Upper lobe of right lung (tissue), 1 donor: ENCODE data around the gene ST14. TPM values are rescaled to one million over a fixed set of nuclear protein-coding genes. Genes with fewer than 3 reads are reported as not detected.
"Not testable (repeated sequence)": the region's sequence is repeated elsewhere in the genome, so short reads cannot be mapped to it uniquely, and the experiment has no call there.

Experiments
- ATAC-seq: fragments of 200-7000 bp; cut with Tn5 transposase; one replicate; pipeline ENCODE4 v1.9.1; 2020; ENCODE audit warnings: mild to moderate bottlenecking, moderate library complexity
- DNase-seq: peaks from one replicate; pipeline ENCODE4 v3.0.0-alpha.2; 2020
- H3K27ac ChIP-seq: fragments of 200-600 bp; one replicate; pipeline ENCODE4 v1.8.0; 2022
- H3K27me3 ChIP-seq: fragments of 200-600 bp; one replicate; pipeline ENCODE4 v1.8.0; 2022; ENCODE audit warnings: mild to moderate bottlenecking
- H3K36me3 ChIP-seq: fragments of 200-600 bp; one replicate; pipeline ENCODE4 v1.8.0; 2022
- H3K4me1 ChIP-seq: fragments of 200-600 bp; one replicate; pipeline ENCODE4 v1.8.0; 2022
- H3K4me3 ChIP-seq: fragments of 200-600 bp; one replicate; pipeline ENCODE4 v1.8.0; 2022; ENCODE audit warnings: mild to moderate bottlenecking
- H3K9me3 ChIP-seq: fragments of 200-600 bp; one replicate; pipeline ENCODE4 v1.8.0; 2022
- intact Hi-C: fragments of 100-400 bp; cut with DNase I; formaldehyde crosslinking; loops from one replicate; pipeline ENCODE4 v1.11.0; 2022
- total RNA-seq: library from RNA; stranded (reverse); fragmentation: NEBNext Ultra II Directional; extraction: Animal tissue kit (Norgen Biotek cat#: 25700); gene quantifications from one replicate; pipeline ENCODE4 v1.2.1, GENCODE V29; 2021
- TF ChIP-seq, protein P1 (sequence below): fragments of 200-600 bp; IDR thresholded peaks from one replicate; pipeline ENCODE4 v1.8.0; 2022; ENCODE audit warnings: antibody characterized with exemption
- donor health status: DM: no; HTN: yes; CAD: no; lungs with severe emphysema.

The ST14 gene
- total RNA-seq, 1 donor from 2014 or later = 59.1 TPM

- intact Hi-C loops = no loop called here
- no peak for ATAC-seq
Measured at GRCh38 chr11:130241713-130242112, 82.1 kb downstream of the ST14 start.

GRCh38 chr11:130243816-130244215, 84.2 kb downstream of the ST14 start:
- Histone ChIP-seq H3K4me1 (peaks cover 8% of the 10 kb centered on the region), H3K9me3 (no peaks in the 10 kb centered on the region), H3K36me3 (no peaks in the 10 kb centered on the region), H3K27me3 (no peaks in the 10 kb centered on the region), H3K4me3 (no peak overlapping the region), H3K27ac (no peak overlapping the region)
- ATAC-seq (no peak), DNase-seq (no peak)
- intact Hi-C loops = no loop called here
- TF ChIP-seq, protein P1, sequence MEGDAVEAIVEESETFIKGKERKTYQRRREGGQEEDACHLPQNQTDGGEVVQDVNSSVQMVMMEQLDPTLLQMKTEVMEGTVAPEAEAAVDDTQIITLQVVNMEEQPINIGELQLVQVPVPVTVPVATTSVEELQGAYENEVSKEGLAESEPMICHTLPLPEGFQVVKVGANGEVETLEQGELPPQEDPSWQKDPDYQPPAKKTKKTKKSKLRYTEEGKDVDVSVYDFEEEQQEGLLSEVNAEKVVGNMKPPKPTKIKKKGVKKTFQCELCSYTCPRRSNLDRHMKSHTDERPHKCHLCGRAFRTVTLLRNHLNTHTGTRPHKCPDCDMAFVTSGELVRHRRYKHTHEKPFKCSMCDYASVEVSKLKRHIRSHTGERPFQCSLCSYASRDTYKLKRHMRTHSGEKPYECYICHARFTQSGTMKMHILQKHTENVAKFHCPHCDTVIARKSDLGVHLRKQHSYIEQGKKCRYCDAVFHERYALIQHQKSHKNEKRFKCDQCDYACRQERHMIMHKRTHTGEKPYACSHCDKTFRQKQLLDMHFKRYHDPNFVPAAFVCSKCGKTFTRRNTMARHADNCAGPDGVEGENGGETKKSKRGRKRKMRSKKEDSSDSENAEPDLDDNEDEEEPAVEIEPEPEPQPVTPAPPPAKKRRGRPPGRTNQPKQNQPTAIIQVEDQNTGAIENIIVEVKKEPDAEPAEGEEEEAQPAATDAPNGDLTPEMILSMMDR = no peak

More at GRCh38 chr11:130241713-130242112, 82.1 kb downstream of the ST14 start:
- no peak for DNase-seq
- H3K4me1 ChIP-seq = peaks cover 8% of the 10 kb centered on the region
- H3K27ac ChIP-seq = no peak overlapping the region
- H3K4me3 ChIP-seq = no peak overlapping the region
- H3K27me3 ChIP-seq = no peaks in the 10 kb centered on the region
- TF ChIP-seq, protein P1 = no peak
- no peaks in the 10 kb centered on the region for H3K9me3 ChIP-seq
- peaks cover 19% of the 10 kb centered on the region for H3K36me3 ChIP-seq

DNA sequence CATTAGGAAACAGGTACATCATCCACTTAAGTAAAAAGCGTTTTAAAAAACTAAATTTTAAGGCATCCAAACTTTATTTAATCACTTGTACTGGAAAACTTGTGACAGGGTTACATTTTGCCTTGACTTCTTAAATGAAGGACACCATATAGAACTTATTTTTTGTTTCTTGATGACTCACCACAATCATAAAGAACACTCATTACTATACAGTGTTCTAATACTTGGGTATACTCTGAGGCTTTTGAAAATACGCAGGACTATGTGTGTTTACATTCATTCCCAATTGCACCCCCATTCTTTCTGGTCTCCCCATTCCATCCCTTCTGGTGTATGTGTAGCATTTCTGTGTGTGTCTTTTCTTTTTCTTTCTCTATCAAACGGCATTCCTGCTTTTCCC, 85.3 kb downstream of the ST14 start:
- Histone ChIP-seq H3K27ac (no peak overlapping the region), H3K27me3 (no peaks in the 10 kb centered on the region), H3K4me1 (peaks cover 8% of the 10 kb centered on the region), H3K36me3 (no peaks in the 10 kb centered on the region), H3K4me3 (no peak overlapping the region), H3K9me3 (no peaks in the 10 kb centered on the region)
- intact Hi-C loops = no loop called here
- TF ChIP-seq, protein P1 = no peak
- ATAC-seq = no peak
- DNase-seq = no peak

DNA sequence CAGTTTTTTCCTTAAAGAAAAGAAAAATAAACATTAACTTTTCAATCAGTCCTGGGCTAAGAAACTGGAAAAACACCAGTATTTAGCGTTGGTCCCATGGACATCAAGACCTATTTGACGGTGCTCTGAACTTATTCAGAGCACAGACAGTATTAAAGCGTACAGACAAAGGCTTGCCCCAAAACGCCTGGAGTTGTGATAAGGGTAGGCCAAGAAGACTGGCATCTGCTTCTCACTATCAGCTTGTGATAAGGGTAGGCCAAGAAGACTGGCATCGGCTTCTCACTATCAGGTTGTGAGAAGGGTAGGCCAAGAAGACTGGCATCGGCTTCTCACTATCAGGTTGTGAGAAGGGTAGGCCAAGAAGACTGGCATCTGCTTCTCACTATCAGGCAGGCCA, 85.8 kb downstream of the ST14 start:
- DNase-seq, intact Hi-C loops, ATAC-seq: not testable (repeated sequence)

GRCh38 chr11:130246270-130246669, 86.7 kb downstream of the ST14 start:
- ATAC-seq (no peak), DNase-seq (no peak)
- H3K4me1 ChIP-seq = peaks cover 8% of the 10 kb centered on the region
- no peaks in the 10 kb centered on the region for H3K27me3 ChIP-seq
- H3K9me3 ChIP-seq = no peaks in the 10 kb centered on the region
- TF ChIP-seq, protein P1 = no peak
- no peak overlapping the region for H3K4me3 ChIP-seq
- intact Hi-C loops = no loop called here
- no peaks in the 10 kb centered on the region for H3K36me3 ChIP-seq
- no peak overlapping the region for H3K27ac ChIP-seq

More for the DNA sequence above, 85.8 kb downstream of the ST14 start:
- H3K9me3 ChIP-seq, H3K27me3 ChIP-seq, H3K4me1 ChIP-seq, H3K27ac ChIP-seq, H3K36me3 ChIP-seq, H3K4me3 ChIP-seq: not testable (repeated sequence)

- DNase-seq = no peak
- Histone ChIP-seq H3K36me3 (no peaks in the 10 kb centered on the region), H3K4me1 (peaks cover 8% of the 10 kb centered on the region), H3K27me3 (no peaks in the 10 kb centered on the region), H3K4me3 (no peak overlapping the region), H3K27ac (no peak overlapping the region), H3K9me3 (peaks cover 1% of the 10 kb centered on the region)
- no peak for ATAC-seq
- intact Hi-C loops = no loop called here
- TF ChIP-seq, protein P1 = no peak
Measured at GRCh38 chr11:130246738-130247137, 87.2 kb downstream of the ST14 start.
